NCI-H2081 (cell line): Measurements from ENCODE around the gene HP1BP3.

Experiments used
- DNase-seq, 2 experiments: peaks; one replicate each; lab custom pipeline; 2025; lab: John Stamatoyannopoulos, UW

Gene HP1BP3

DNA sequence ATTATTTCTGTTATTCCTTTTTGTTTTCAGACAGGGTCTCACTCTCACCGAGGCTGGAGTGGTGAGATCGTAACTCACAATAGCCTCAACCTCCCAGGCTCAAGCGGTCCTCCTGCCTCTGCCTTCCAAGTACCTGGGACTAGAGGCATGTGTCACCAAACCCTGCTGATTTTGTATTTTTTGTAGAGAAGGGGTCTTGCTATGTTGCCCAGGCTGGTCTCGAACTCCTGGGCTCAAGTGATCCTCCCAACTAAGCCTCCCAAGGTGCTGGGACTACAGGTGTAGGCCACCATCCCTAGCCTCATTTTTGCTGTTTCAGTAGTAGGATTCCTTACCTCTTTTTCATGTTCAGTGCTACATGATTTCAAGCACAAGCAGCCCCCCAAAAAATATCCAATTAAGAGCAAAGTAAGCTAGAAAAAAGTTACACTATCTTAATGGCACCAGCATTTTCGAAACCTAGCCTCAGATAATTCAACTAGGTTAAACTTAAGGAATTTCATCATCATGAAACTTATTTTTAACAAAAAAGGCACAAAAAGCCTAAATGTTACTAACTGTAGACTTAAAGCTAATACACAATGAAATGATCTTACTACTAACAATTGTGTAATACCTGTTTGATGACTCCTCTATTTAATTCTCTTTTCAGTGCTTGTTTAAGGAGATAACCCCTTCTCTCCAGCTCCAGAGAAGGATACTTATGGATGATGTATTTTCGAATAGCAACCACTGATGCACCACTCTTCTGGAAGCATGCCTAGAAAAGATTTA lies 16.6 kb downstream of the HP1BP3 start:
- DNase-seq: no peak

- no peak for DNase-seq
These were observed 19.8 kb downstream of the HP1BP3 start for GRCh38 chr1:20767271-20767670.

DNA sequence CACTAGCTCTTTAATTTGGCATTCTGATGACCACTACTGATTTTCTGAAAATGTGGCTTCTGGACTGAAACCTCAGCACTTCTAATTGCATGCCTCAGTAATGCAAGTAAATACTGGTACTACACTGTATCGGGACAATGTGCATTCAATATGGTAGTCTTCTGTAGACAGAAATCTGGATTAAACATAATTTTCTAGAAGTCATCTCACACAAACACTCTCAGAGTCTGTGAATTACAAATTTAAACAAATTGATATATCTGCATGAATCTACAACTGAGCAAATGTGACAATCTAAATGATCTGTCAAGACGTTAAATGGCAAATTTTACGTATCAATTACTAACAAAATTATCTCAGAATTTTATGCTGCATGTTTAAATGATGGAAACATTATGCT lies 23.7 kb downstream of the HP1BP3 start:
- DNase-seq: no peak

DNA sequence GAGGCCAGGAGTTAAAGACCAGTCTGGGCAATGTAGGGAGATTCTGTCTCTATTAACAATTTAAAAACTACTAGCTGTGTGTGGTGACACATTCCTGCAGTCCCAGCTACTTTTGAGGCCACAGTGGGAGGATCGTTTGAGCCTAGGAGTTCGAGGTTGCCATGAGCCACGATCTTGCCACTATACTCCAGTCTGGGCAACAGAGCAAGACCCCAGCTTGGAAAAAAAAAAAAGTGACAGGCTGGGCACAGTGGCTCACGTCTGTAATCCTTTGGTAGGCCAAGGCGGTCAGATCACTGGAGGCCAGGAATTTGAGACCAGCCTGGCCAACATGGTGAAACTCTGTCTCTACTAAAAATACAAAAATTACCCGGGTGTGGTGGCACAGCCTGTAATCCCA lies 26.8 kb downstream of the HP1BP3 start:
- no peak for DNase-seq

DNA sequence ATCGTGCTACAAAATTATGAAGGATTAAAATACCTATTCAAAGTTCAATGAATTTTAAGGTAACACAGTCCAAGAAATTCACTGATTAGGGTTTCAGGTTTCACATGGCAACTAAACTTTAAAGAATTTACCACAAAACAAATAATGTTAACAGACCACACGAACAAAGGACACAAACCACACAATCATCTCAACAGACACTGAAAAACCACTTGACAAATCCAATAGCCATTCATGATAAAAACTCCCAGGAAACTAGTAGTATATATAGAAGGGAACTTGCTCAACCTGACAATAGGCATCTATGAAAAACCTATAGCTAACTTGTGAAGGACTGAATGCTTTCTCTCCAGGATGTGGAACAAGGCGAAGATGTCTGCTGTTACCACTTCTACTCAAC lies 33.5 kb downstream of the HP1BP3 start:
- no peak for DNase-seq

- no peak for DNase-seq
These were observed 35.6 kb downstream of the HP1BP3 start for GRCh38 chr1:20751462-20751990.

- no peak for DNase-seq
These were observed 44.4 kb downstream of the HP1BP3 start for GRCh38 chr1:20742671-20743070.

- DNase-seq: no peak
These were observed 46.3 kb downstream of the HP1BP3 start for GRCh38 chr1:20740781-20741180.

DNA sequence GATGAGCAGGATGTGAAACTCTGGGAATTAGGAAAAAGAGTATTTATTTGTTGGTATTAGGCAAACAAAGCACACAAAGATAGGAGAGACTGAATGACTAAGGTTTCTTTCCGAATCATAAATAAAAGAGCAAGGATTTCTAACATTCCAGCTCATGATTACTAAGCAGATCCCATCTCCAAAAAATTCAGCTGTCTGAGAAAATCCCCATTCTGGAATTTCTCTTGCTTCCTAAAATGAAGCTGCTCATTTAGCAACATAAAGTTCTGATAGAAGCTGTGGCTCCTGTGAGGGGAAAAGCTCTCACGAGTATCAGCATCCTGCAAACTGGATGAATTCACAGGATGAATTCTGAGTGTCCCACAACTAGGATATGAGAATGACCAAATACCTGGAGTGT lies 47.9 kb downstream of the HP1BP3 start:
- DNase-seq: no peak

DNA sequence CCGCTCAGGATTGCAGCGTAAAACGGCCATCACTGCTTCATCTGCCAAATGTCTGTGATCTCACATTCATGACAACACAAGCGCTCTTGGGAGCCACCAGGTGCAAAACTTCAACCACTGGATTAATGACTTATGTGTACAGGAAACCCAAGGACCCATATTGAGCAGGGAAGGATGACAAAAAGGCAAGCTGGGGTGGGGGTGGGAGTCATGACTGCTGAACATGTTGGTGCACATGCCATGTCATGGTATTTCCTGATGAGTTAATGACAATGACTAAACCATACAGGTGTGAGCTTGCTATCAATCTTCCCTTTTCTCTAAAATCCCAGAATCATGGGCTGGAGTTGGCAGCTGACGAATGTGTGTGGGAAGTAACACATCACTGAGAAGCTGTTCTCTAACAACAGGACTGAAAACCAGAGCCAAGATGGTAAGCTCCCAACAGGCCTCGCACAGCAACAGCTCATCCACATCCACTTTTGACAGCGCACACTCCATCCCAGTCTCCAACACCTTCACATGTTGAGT lies 51.5 kb downstream of the HP1BP3 start:
- peak in 1 of 2 experiments; percentile 52 for DNase-seq

DNA sequence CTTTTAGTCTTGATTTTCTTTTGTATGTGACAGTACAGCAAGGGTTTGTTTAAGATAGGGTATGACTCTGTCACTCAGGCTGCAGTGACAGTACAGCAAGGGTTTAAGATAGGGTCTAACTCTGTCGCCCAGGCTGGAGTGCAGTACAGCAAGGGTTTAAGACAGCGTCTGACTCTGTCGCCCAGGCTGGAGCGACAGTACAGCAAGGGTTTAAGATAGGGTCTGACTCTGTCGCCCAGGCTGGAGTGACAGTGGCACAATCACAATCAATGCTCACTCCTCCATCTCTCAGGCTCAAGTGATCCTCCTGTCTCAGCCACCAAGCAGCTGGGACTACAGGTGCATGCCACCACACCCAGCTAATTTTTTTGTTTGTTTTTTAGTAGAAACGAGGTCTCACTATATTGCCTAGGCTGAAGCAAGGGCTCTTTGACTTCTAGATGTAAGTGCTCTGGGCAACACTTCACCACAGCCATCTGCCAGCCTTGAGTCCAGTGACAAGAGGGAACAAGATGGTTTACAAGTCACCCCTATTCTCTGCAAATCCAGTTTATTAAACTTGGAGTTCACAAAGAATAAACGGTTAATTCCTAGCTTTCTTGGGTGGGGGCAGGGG lies 53.6 kb downstream of the HP1BP3 start:
- DNase-seq: no peak

DNA sequence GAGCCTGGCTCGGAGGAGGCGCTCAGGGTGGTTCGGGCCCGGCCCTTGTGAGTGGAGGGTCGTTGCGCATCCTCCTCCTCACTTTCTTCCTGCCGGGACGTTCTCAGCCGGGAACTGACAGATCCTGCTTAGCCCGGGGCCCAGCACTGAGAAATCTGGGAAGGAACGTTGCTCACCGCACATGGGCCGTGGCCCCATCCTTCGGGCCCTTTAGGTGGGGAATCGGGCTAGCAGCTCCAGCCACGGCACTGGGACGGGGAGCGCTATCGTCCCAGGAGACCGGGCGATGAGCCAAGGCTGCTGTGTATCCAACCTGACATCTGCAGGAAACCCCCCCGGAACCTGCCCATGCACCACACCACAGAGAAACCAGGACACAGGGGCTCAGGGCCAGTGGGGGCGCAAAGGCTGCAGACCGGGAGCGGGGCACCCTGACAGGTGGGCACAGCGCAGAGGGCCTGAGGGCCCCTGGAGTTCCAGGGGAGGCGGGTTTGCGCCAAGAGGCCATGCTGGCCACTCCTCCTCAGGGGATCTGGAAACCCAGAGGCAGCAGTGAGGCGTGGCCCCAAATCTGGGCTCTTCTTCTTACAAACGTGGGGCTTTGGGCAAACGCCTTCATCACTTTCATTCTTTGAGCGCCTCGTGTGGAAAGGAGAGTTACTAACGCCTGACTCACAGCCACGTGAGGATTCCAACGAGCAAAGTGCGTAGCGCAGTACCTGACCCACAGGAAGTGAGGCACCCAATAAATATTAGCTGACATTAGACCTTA lies 54.3 kb downstream of the HP1BP3 start, which contains the start of gene SH2D5:
SH2D5 (minus strand) TSS at position 116 of the 772 bp plus-strand sequence. CDS start 4,659 bp downstream, outside the sequence.
- DNase-seq: peak; percentile 66 to 73

DNA sequence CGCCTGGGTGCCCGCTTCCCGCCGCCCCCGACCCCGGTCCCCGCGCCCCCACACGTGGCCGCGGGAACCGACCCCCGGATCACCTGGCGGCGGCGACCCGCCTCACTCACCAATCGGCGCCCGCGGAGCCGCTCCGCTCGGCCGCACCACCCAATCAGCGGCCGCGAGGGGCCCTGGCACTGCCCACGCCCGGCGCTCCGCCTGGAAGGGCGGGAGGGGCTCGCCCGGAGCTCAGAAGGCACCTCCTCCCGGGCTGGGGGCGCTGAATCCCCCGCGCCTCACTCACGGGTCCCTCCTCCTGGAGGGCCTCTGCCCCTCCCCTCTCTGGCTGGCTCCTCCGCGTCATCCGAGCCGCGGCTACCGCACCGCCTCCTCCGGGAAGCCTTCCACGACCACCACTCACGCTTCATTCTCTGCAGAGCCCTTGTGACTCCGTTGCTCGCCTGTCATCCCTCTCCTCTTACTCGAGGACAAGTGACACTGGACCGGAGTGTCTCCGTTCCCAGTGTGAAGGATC lies 55.0 kb downstream of the HP1BP3 start:
- peak; percentile 81 to 84 for DNase-seq

GRCh38 chr1:20731057-20731991 lies 55.8 kb downstream of the HP1BP3 start:
- no peak for DNase-seq

DNA sequence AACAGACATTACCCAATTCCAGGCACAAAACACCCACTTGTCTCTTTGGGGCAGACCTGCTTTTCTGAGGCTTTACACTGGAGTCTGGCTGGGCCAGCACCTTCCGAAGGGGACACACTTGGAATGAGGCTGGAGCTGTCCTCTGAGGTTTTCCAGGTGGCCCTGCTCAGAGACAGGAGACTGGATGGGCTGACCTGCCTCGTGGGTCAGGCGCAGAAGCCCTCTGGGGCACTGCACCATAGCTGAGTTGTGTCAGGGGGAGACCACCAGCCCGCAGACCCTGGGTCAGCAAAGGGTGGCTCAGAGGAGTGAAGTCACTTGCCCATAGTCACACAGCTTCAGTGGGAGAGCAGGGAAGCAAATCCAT lies 56.4 kb downstream of the HP1BP3 start:
- no peak for DNase-seq

DNA sequence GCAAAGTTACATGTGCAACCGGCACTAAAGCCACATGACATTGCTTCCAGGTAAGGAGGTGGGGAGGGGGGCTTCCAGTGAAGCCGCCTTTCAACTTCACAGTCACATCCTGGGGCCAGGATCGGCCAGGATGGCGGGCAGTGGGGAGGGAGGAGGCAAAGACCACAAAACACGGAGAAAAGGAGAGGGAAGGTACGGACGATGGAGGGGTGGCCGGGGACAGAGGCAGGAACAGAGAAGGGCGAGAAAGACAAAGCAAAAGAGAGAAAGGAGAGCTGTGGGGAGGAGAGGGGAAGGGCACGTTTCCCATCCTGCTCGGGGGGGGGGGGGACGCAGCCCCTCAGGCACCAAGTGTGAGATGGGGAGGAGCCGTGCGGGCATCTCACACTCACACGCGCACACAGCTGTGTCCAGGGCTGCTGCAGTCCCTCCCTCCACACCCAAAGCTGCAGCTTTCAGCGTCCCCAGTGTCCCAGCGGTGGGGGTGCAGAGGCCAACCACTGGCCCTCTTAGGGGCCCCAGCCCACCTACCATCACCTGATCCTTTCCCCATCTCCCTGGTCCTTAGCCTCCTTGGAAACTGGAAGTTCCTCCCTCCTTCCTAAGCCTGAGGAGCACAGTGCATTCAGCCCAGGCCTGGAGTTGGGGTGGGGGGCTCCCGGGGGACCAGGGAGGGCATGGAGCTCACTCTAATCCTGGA lies 57.0 kb downstream of the HP1BP3 start:
- no peak for DNase-seq

DNA sequence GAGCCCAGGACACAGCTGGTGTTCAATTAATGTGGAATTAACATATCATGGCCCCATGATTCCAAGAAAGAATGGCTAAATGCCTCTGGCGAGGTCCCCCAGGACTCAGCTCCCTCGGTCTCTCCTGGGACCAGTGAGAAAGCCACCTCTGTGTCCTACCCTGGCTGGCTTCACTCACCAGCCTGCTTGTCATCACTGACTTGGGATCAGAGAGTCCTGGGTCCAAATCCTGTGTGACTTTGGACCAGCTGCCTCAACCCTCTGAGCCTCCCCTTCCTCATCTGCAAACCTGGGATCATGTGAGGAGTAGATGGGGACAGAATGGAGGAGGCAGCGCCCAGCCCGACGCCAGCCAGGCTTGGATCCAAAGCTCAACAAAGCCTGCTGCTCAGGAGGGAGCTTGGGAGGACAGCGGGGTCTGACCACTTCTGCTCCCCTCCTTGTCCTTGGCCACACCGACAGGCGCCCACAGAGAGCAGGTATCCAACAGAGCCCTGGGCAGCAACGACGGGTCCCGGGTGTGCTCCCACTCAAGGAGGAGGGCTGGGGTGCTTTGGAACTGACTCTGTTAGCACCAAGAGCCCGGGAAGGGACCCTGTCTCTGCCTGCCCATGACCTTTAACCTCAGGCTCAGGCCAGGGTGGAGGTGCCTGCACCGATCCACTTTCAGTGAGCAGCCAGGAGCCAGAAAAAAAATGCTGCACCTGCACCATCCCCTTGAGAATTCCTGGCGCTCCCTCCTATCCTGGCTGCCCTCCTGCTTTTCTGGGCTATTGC lies 57.8 kb downstream of the HP1BP3 start:
- no peak for DNase-seq

DNA sequence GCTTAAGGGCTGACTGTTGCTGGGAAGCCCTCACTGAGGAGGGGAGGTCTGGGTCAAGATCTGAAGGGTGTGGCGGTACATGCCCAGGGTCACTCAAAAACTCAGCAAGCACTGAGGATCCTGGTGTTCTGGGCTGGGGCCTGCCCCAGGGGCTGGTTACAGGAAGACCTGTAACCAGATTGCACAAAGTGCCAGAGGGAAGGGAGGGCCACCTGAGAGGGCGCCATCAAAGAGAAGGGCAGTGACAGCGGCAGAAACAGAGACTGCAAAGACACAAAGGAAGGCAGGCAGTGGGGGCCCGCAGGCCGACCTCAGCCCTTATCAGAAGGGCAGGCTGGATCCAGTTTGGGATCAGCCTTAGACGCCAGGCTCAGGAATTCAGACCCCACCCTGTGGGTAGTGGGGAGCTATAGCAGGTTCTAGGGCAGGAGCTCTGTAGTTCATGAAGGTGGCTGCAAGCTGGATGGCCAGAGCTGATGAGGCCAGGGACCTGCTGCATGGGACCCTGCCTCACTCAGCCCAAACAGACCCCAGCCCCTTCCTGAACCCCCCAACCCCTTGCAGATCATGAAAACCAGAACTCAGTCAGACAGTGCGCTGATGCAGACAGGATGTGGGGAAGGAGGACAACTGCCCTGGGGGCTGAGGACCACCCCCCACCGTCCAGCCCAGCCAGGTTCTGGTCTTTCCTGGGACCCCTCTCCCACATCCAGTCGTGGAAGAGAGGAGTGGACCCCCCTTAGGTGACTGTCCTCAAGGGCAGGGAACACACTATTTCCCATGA lies 58.5 kb downstream of the HP1BP3 start:
- no peak for DNase-seq
